Fibroblast of lung (primary cell): ENCODE data around the gene CCNI.

Source experiments
- EZH2 ChIP-seq: IDR thresholded peaks from 2 replicates; pipeline ENCODE4 v1.5.1; 2012; ENCODE audit warnings: low read length, control low read depth, mild to moderate bottlenecking; ENCODE audit errors: missing control alignments
- TF ChIP-seq, protein P1 (sequence below), 2 donors: IDR thresholded peaks in 1 of 2; conservative IDR thresholded peaks in 1 of 2; 1 replicate in 1 of 2; 2 replicates in 1 of 2; pipeline ENCODE4 v1.5.1; 2011 to 2012; ENCODE audit warnings: low read length in 2 of 2, control low read depth in 1 of 2, inconsistent platforms in 1 of 2, low read depth in 1 of 2, mild to moderate bottlenecking in 1 of 2

DNA sequence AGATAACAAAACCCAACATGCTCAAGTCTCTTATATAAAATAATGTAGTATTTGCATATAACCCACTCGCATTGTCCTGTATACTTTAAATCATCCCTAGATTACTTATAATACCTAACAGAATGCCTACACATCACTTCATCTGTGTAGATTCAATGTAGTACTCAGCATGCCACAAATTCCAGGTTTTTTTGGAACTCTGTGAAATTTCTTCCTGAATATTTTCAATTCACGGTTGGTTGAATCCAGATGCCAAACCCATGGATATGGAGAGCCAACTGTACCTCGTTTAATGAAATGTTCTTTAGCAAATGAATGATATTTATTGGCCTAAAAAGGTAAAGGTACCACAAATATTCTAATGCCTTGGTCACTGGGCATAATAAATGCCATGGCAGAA, 24.8 kb downstream of the CCNI start:
- TF ChIP-seq, protein P1, sequence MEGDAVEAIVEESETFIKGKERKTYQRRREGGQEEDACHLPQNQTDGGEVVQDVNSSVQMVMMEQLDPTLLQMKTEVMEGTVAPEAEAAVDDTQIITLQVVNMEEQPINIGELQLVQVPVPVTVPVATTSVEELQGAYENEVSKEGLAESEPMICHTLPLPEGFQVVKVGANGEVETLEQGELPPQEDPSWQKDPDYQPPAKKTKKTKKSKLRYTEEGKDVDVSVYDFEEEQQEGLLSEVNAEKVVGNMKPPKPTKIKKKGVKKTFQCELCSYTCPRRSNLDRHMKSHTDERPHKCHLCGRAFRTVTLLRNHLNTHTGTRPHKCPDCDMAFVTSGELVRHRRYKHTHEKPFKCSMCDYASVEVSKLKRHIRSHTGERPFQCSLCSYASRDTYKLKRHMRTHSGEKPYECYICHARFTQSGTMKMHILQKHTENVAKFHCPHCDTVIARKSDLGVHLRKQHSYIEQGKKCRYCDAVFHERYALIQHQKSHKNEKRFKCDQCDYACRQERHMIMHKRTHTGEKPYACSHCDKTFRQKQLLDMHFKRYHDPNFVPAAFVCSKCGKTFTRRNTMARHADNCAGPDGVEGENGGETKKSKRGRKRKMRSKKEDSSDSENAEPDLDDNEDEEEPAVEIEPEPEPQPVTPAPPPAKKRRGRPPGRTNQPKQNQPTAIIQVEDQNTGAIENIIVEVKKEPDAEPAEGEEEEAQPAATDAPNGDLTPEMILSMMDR (conservative IDR thresholded peaks at IDR 0.05 in 1 of 2, IDR thresholded peaks at IDR 0.05 in 1 of 2; ENCODE audit: low read depth in 1 of 2, low read length in 2 of 2), result no peak
- TF ChIP-seq EZH2, result no peak
